HG03439 (cell line): ENCODE results near the gene KIF16B.

Source experiments
- ATAC-seq: cut with Tn5 transposase; IDR thresholded peaks from one replicate; pipeline ENCODE4 v1.9.1; 2021; ENCODE audit warnings: mild to moderate bottlenecking, moderate library complexity; ENCODE audit not compliant: unreplicated experiment

The KIF16B gene

GRCh38 chr20:16366529-16366928 is 206.7 kb downstream of the KIF16B start:
- no peak for ATAC-seq

GRCh38 chr20:16364320-16364687 is 208.9 kb downstream of the KIF16B start:
- no peak for ATAC-seq

- no peak for ATAC-seq
Measured at GRCh38 chr20:16363506-16364319, 209.5 kb downstream of the KIF16B start.

- ATAC-seq = no peak
Measured at GRCh38 chr20:16362642-16363041, 210.6 kb downstream of the KIF16B start.

- no peak for ATAC-seq
Measured at GRCh38 chr20:16360668-16361067, 212.6 kb downstream of the KIF16B start.

GRCh38 chr20:16353417-16353781 is 219.8 kb downstream of the KIF16B start:
- no peak for ATAC-seq

GRCh38 chr20:16352751-16353416 is 220.4 kb downstream of the KIF16B start:
- no peak for ATAC-seq

GRCh38 chr20:16352321-16352720 is 220.9 kb downstream of the KIF16B start:
- ATAC-seq = no peak

GRCh38 chr20:16351415-16351814 is 221.8 kb downstream of the KIF16B start:
- ATAC-seq = no peak

GRCh38 chr20:16350465-16350864 is 222.8 kb downstream of the KIF16B start:
- ATAC-seq = no peak

GRCh38 chr20:16349523-16350260 is 223.6 kb downstream of the KIF16B start:
- ATAC-seq = no peak

- ATAC-seq = no peak
Measured at GRCh38 chr20:16346956-16347355, 226.3 kb downstream of the KIF16B start.

- ATAC-seq = no peak
Measured at GRCh38 chr20:16337707-16338106, 235.5 kb downstream of the KIF16B start.

- no peak for ATAC-seq
Measured at GRCh38 chr20:16327606-16328005, 245.6 kb downstream of the KIF16B start.

GRCh38 chr20:16321291-16321690 is 252.0 kb downstream of the KIF16B start:
- ATAC-seq = no peak

- ATAC-seq = no peak
Measured at GRCh38 chr20:16317445-16318362, 255.5 kb downstream of the KIF16B start.

- no peak for ATAC-seq
Measured at GRCh38 chr20:16316513-16316912, 256.7 kb downstream of the KIF16B start.

GRCh38 chr20:16314748-16315159 is 258.5 kb downstream of the KIF16B start:
- no peak for ATAC-seq

GRCh38 chr20:16314320-16314719 is 258.9 kb downstream of the KIF16B start:
- no peak for ATAC-seq

- ATAC-seq = no peak
Measured at GRCh38 chr20:16313917-16314316, 259.3 kb downstream of the KIF16B start.

- no peak for ATAC-seq
Measured at GRCh38 chr20:16312998-16313397, 260.2 kb downstream of the KIF16B start.
